ENCODE data around the gene ADAMTS6. TPM values are rescaled to one million over a fixed set of nuclear protein-coding genes. Genes with fewer than 3 reads are reported as not detected.
"Not testable (repeated sequence)": the region's sequence is repeated elsewhere in the genome, so short reads cannot be mapped to it uniquely, and the experiment has no call there.

Gene ADAMTS6
- total RNA-seq, 1 experiment from 2014 or later: 2.8 TPM

DNA sequence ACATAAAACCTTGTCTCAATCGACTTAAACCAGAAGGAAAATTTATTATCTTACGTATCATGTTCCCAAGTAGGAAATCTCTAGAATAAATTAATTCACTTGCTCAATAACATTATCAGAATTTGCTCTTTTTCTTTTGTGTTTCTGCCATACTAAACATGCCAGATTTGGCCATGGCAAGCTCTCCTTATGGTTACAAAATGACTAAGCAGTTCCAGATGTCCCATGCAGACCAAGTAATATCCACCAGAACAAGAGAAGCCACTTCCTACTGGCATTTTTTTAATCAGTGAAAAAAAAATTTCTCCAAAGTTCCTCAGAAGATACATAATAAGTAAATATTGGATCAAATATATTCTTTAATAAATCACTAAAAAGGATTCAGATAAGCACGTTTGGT, 25.2 kb upstream of the ADAMTS6 start (continued):
- TF ChIP-seq, protein P1, sequence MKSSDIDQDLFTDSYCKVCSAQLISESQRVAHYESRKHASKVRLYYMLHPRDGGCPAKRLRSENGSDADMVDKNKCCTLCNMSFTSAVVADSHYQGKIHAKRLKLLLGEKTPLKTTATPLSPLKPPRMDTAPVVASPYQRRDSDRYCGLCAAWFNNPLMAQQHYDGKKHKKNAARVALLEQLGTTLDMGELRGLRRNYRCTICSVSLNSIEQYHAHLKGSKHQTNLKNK (CRISPR knock-in tag; IDR thresholded peaks at IDR 0.05): no peak

DNA sequence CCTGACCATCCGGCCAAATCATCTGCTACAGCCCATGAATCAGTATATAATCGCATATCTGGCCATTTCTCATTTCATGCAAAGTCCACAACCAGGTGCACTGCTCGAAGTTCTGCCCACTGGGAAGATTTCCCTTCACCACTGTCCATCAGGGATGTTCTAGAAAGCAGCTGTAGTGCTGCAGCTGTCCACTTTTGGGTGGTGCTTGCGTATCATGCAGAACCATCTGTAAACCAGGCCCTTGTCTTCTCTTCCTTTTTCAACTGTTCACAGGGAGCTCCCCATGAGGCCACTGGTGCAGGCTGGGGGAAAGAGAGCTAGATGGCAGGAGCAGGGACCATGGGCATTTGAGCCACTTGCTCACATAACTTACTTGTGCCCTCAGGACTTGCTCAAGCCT, 7.4 kb upstream of the ADAMTS6 start:
- no peak overlapping the region for H3K4me3 Mint-ChIP-seq
- ChIA-PET POLR2A (no interaction called here), CTCF (no interaction called here)
- H3K4me1 Mint-ChIP-seq: no peaks in the 10 kb centered on the region
- 0 out of 2 replicates have a peak, but pooled peaks cover 7% of the 10 kb centered on the region for H3K9me3 Mint-ChIP-seq
- ATAC-seq: no peak
- no peaks in the 10 kb centered on the region for H3K27me3 Mint-ChIP-seq (ENCODE audit: low read depth)
- no peak for DNase-seq (ENCODE audit: low spot score)
- no peak overlapping the region for H3K27ac Mint-ChIP-seq
- TF ChIP-seq HMGA2 (CRISPR knock-in tag; IDR thresholded peaks at IDR 0.05): no peak
- TF ChIP-seq, protein P2, sequence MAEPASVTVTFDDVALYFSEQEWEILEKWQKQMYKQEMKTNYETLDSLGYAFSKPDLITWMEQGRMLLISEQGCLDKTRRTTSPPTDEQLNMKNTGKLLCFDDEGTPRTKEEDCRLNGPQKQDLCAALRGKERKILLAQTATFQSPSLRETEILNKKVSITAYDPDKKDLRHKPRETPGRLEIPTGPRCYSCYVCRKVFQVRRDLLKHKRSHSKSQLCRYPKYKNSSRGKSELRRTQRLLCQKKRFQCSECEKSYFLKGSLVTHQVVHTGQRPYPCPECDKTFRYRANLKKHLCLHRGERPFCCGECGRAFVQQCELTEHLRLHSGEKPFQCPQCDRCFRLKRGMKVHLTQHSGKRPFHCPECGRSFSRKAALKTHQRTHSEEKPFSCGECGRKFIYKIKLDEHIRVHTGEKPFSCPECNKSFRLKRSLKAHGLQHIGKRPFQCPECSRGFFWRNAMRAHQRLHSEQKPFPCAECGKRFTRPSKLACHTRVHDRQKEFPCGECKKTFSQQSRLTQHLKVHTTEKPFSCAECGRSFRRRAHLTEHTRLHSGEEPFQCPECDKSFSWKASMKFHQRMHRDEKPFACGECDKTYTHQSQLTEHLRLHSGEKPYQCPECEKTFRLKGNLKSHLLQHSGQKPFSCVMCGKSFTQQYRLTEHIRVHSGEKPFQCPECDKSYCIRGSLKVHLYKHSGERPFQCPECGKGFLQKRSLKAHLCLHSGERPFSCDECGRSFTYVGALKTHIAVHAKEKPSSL (CRISPR knock-in tag; conservative IDR thresholded peaks at IDR 0.05): no peak
- peaks cover 5% of the 10 kb centered on the region; the same call in 1 of the 2 replicates for H3K36me3 Mint-ChIP-seq

DNA sequence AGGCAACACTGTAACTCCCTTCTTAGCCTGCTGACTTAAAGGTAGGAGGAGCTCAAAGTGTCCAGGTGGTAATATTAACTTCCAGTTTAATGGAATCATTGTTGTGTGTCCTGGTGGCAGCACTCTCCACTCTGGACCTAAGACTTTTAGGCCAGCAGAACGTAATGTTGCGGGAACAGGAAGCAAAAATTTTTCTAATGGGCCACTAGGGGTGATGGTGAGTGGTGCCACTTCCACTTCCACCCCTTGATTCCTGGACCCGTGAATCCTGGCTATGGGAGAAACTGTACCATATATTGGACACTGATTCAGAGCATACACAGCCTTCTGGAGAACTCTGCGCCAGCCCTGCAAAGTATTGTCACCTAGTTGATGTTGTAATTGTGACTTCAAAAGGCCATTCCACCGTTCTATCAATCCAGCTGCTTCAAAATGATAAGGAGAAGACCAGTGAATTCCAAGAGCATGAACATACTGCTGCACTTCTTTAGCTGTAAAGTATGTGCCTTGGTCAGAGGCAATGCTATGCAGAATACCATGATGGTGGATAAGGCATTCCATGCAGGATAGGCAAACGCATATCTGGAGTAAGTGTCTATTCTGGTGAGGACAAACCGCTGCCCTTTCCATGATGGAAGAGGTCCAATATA, 6.4 kb upstream of the ADAMTS6 start:
- H3K4me3 Mint-ChIP-seq; CTCF ChIA-PET; DNase-seq (ENCODE audit: low spot score); H3K27me3 Mint-ChIP-seq (ENCODE audit: low read depth); POLR2A ChIA-PET; H3K9me3 Mint-ChIP-seq; H3K36me3 Mint-ChIP-seq; H3K4me1 Mint-ChIP-seq; ATAC-seq; H3K27ac Mint-ChIP-seq: not testable (repeated sequence)
- TF ChIP-seq, protein P3, sequence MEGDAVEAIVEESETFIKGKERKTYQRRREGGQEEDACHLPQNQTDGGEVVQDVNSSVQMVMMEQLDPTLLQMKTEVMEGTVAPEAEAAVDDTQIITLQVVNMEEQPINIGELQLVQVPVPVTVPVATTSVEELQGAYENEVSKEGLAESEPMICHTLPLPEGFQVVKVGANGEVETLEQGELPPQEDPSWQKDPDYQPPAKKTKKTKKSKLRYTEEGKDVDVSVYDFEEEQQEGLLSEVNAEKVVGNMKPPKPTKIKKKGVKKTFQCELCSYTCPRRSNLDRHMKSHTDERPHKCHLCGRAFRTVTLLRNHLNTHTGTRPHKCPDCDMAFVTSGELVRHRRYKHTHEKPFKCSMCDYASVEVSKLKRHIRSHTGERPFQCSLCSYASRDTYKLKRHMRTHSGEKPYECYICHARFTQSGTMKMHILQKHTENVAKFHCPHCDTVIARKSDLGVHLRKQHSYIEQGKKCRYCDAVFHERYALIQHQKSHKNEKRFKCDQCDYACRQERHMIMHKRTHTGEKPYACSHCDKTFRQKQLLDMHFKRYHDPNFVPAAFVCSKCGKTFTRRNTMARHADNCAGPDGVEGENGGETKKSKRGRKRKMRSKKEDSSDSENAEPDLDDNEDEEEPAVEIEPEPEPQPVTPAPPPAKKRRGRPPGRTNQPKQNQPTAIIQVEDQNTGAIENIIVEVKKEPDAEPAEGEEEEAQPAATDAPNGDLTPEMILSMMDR (IDR thresholded peaks at IDR 0.05): 0 out of 2 replicates have a peak, but pooled peaks have one; percentile 26

DNA sequence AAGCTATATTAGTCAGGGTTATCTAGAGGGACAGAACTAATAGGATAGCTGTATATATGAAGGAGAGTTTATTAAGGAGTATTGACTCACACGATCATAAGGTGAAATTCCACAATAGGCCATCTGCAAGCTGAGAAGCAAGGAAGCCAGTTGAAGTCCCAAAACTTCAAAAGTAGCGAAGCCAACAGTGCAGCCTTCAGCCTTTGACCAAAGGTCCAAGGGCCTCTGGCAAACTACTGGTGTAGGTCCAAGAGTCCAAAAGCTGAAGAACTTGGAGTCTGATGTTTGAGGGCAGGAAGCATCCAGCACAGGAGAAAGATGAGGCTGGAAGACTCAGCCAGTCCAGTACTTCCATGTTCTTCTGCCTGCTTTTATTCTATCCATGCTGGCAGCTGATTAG, 5.1 kb upstream of the ADAMTS6 start:
- H3K4me1 Mint-ChIP-seq: peaks cover 16% of the 10 kb centered on the region
- H3K9me3 Mint-ChIP-seq; H3K27me3 Mint-ChIP-seq (ENCODE audit: low read depth); H3K36me3 Mint-ChIP-seq; POLR2A ChIA-PET; H3K4me3 Mint-ChIP-seq; H3K27ac Mint-ChIP-seq; DNase-seq (ENCODE audit: low spot score); ATAC-seq: not testable (repeated sequence)
- CTCF ChIA-PET: interaction anchor here (0.7 kb wide), 1 partner anchor 676 kb away, joined by 3 read pairs; no protein-coding TSS in a partner anchor

DNA sequence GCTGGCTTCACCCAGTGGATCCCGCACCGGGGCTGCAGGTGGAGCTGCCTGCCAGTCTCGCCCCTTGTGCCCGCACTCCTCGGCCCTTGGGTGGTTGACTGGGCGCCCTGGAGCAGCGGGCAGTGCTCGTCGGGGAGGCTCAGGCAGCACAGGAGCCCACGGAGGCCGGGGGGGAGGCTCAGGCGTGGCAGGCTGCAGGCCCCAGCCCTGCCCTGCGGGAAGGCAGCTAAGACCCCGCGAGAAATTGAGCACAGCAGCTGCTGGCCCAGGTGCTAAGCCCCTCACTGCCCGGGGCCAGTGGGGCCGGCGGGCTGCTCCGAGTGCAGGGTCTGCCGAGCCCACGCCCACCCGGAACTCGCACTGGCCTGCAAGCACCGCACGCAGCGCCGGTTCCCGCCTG, 3.7 kb upstream of the ADAMTS6 start:
- Mint-ChIP-seq H3K4me3 (no peak overlapping the region), H3K27ac (no peak overlapping the region), H3K27me3 (ENCODE audit: low read depth) (no peaks in the 10 kb centered on the region), H3K4me1 (peaks cover 16% of the 10 kb centered on the region), H3K36me3 (peaks cover 5% of the 10 kb centered on the region; the same call in 1 of the 2 replicates), H3K9me3 (0 out of 2 replicates have a peak, but pooled peaks cover 7% of the 10 kb centered on the region)
- DNase-seq (ENCODE audit: low spot score) (no peak), ATAC-seq (no peak)
- ChIA-PET POLR2A (no interaction called here), CTCF (interaction anchor here (1.3 kb wide), 1 partner anchor 674 kb away, joined by 6 read pairs; no protein-coding TSS in a partner anchor)
- TF ChIP-seq, protein P4, sequence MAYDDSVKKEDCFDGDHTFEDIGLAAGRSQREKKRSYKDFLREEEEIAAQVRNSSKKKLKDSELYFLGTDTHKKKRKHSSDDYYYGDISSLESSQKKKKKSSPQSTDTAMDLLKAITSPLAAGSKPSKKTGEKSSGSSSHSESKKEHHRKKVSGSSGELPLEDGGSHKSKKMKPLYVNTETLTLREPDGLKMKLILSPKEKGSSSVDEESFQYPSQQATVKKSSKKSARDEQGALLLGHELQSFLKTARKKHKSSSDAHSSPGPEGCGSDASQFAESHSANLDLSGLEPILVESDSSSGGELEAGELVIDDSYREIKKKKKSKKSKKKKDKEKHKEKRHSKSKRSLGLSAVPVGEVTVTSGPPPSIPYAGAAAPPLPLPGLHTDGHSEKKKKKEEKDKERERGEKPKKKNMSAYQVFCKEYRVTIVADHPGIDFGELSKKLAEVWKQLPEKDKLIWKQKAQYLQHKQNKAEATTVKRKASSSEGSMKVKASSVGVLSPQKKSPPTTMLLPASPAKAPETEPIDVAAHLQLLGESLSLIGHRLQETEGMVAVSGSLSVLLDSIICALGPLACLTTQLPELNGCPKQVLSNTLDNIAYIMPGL (CRISPR knock-in tag; IDR thresholded peaks at IDR 0.05): 0 out of 2 replicates have a peak, but pooled peaks have one; percentile 33
- TF ChIP-seq TEAD4 (CRISPR knock-in tag; IDR thresholded peaks at IDR 0.05): no peak
